ENCODE results near the gene PSEN1.
"Not testable (repeated sequence)": the region's sequence is repeated elsewhere in the genome, so short reads cannot be mapped to it uniquely, and the experiment has no call there.

The PSEN1 gene

DNA sequence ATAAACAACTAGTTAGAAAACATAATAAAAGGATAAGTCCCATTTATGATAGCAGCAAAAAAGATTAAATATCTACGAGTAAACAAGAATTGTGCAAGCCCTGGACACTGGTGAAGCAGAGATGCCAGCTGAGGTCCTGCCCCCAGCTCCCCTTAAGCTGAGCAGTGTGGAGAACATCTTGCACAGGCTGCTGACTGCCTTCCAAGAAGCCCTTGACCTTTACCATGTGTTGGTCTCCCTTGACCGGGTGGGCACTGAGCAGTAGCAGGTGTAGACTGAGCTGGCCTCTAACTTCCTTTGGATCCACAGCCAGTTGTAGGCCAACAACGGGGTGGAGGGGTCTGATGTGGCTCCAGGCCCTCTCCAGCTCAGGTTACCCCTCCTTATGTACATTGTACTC is 53.3 kb downstream of the PSEN1 start:
- DNase-seq (ENCODE audit: low read depth) = no peak
- H3K4me3 ChIP-seq (ENCODE audit: control insufficient read depth, low read depth, low read length) = no peak overlapping the region
- no peak for TF ChIP-seq CTCF (IDR thresholded peaks at IDR 0.05; ENCODE audit: control insufficient read depth, insufficient read depth, low read depth, low read length, missing control alignments)

GRCh38 chr14:73191441-73191840 is 55.1 kb downstream of the PSEN1 start:
- TF ChIP-seq CTCF (IDR thresholded peaks at IDR 0.05; ENCODE audit: control insufficient read depth, insufficient read depth, low read depth, low read length, missing control alignments) = no peak
- DNase-seq (ENCODE audit: low read depth) = no peak
- no peak overlapping the region for H3K4me3 ChIP-seq (ENCODE audit: control insufficient read depth, low read depth, low read length)

GRCh38 chr14:73194306-73194705 is 58.0 kb downstream of the PSEN1 start:
- H3K4me3 ChIP-seq (ENCODE audit: control insufficient read depth, low read depth, low read length); DNase-seq (ENCODE audit: low read depth): not testable (repeated sequence)

DNA sequence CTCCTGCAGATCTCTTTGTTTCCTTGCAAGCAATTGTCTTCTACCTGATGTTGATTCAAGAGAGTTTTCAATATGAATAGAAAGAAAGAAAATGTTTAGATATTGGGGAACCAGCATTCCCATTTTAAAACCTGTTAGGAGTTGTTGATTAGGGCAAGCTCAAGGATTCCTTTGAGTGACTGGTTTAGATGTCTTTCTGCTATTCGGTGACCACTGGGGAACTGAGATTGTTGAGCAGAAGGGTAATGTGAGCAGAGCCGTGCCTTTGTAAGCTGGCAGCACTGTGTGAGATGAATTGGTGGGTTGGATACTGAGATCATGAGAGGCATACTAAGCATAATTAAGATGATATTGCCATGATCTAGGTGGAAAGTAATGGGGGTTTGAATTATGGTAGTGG is 61.9 kb downstream of the PSEN1 start:
- no peak for TF ChIP-seq CTCF (IDR thresholded peaks at IDR 0.05; ENCODE audit: control insufficient read depth, insufficient read depth, low read depth, low read length, missing control alignments)
- H3K4me3 ChIP-seq (ENCODE audit: control insufficient read depth, low read depth, low read length) = no peak overlapping the region
- DNase-seq (ENCODE audit: low read depth) = no peak

- DNase-seq (ENCODE audit: low read depth) = no peak
- no peak overlapping the region for H3K4me3 ChIP-seq (ENCODE audit: control insufficient read depth, low read depth, low read length)
- TF ChIP-seq CTCF (IDR thresholded peaks at IDR 0.05; ENCODE audit: control insufficient read depth, insufficient read depth, low read depth, low read length, missing control alignments) = no peak
These were observed 67.2 kb downstream of the PSEN1 start for GRCh38 chr14:73203527-73203926.

- DNase-seq (ENCODE audit: low read depth) = no peak
- no peak overlapping the region for H3K4me3 ChIP-seq (ENCODE audit: control insufficient read depth, low read depth, low read length)
- TF ChIP-seq CTCF (IDR thresholded peaks at IDR 0.05; ENCODE audit: control insufficient read depth, insufficient read depth, low read depth, low read length, missing control alignments) = no peak
These were observed 71.3 kb downstream of the PSEN1 start for GRCh38 chr14:73207615-73208014.

GRCh38 chr14:73208390-73208789 is 72.1 kb downstream of the PSEN1 start:
- no peak for TF ChIP-seq CTCF (IDR thresholded peaks at IDR 0.05; ENCODE audit: control insufficient read depth, insufficient read depth, low read depth, low read length, missing control alignments)
- no peak for DNase-seq (ENCODE audit: low read depth)
- no peak overlapping the region for H3K4me3 ChIP-seq (ENCODE audit: control insufficient read depth, low read depth, low read length)
